CD4-positive, alpha-beta T cell (primary cell): ENCODE measurements around the gene PSG4. TPM values are rescaled to one million over a fixed set of nuclear protein-coding genes. Genes with fewer than 3 reads are reported as not detected.
"Not testable (repeated sequence)": the region's sequence is repeated elsewhere in the genome, so short reads cannot be mapped to it uniquely, and the experiment has no call there.

Source experiments
- ATAC-seq: fragments of 200-7000 bp; cut with Tn5 transposase; one replicate; pipeline ENCODE4 v1.10.0; 2022; ENCODE audit warnings: mild to moderate bottlenecking; ENCODE audit not compliant: poor library complexity
- CTCF ChIA-PET: fragments of 350-600 bp; sonication (Branson Sonifier 250); formaldehyde crosslinking; loops from one replicate; lab custom pipeline; 2021; ENCODE audit warnings: antibody characterized with exemption, inconsistent platforms; lab: Charles Lee
- POLR2A ChIA-PET: fragments of 350-600 bp; sonication (Branson Sonifier 250); formaldehyde crosslinking; loops from one replicate; lab custom pipeline; 2021; ENCODE audit warnings: antibody characterized with exemption, inconsistent platforms; lab: Charles Lee
- DNase-seq, 14 experiments: peaks; one replicate each; pipeline ENCODE4 v3.0.0-alpha.2; 2013 to 2020; ENCODE audit warnings: mixed read lengths in 2 of 14
- H3K27ac ChIP-seq, 2 donors: one replicate each; pipeline versions ENCODE4 v1.5.1 to v1.7.0; 2013; ENCODE audit warnings: low read length in 2 of 2, low read depth in 1 of 2, mild to moderate bottlenecking in 1 of 2
- H3K27me3 ChIP-seq, 2 experiments: 1 replicate in 1 of 2; 2 replicates in 1 of 2; pipeline versions ENCODE4 v1.6.1 to v1.7.0; 2013; ENCODE audit warnings: low read length in 2 of 2, control low read depth in 1 of 2, mild to moderate bottlenecking in 1 of 2, moderate library complexity in 1 of 2; ENCODE audit not compliant: insufficient read depth in 2 of 2, control insufficient read depth in 1 of 2
- H3K36me3 ChIP-seq: one replicate; pipeline ENCODE4 v1.6.1; 2013; ENCODE audit warnings: low read length, control low read depth; ENCODE audit not compliant: insufficient read depth
- H3K4me1 ChIP-seq: one replicate; pipeline ENCODE4 v1.6.1; 2013; ENCODE audit warnings: low read length, control low read depth; ENCODE audit not compliant: insufficient read depth
- H3K4me3 ChIP-seq: one replicate; pipeline ENCODE4 v1.5.1; 2013; ENCODE audit warnings: mild to moderate bottlenecking, low read length, moderate library complexity
- H3K9me3 ChIP-seq, 2 experiments: 1 replicate in 1 of 2; 2 replicates in 1 of 2; pipeline versions ENCODE4 v1.6.1 to v1.7.0; 2013; ENCODE audit warnings: low read length in 2 of 2, mild to moderate bottlenecking in 2 of 2, control low read depth in 1 of 2, moderate library complexity in 1 of 2; ENCODE audit not compliant: control insufficient read depth in 1 of 2, insufficient read depth in 1 of 2
- H3K27ac Mint-ChIP-seq: one replicate; pipeline ENCODE4 v1.8.0; 2020; ENCODE audit warnings: mixed read lengths
- H3K27me3 Mint-ChIP-seq: one replicate; pipeline ENCODE4 v1.8.0; 2021; ENCODE audit warnings: mixed read lengths
- H3K36me3 Mint-ChIP-seq: one replicate; pipeline ENCODE4 v1.8.0; 2021; ENCODE audit warnings: low read depth, mixed read lengths
- H3K4me1 Mint-ChIP-seq: one replicate; pipeline ENCODE4 v1.8.0; 2021; ENCODE audit warnings: low read depth, mixed read lengths
- H3K4me3 Mint-ChIP-seq: one replicate; pipeline ENCODE4 v1.8.0; 2020; ENCODE audit warnings: mild to moderate bottlenecking, mixed read lengths
- H3K9me3 Mint-ChIP-seq: one replicate; pipeline ENCODE4 v1.8.0; 2020; ENCODE audit warnings: mixed read lengths
- intact Hi-C, 2 experiments: fragments of 100-400 bp; cut with DNase I in 1 of 2; cut with micrococcal nuclease in 1 of 2; formaldehyde crosslinking; loops; one replicate each; pipeline versions ENCODE4 v1.15.1 to v1.9.0; 2023 to 2025; cut with DNase I, micrococcal nuclease
- total RNA-seq, 174 experiments: library from RNA in 2 of 174; stranded (reverse) in 2 of 174; gene quantifications; one replicate each; pipeline ENCODE4 v1.2.3 and lab custom pipeline; 2021 to 2026
- TF ChIP-seq, protein P1 (sequence below): fragments of 200-600 bp; IDR thresholded peaks from one replicate; pipeline ENCODE4 v1.8.0; 2022; ENCODE audit warnings: antibody characterized with exemption, mild to moderate bottlenecking

PSG4 gene
- total RNA-seq, 2 experiments from 2014 or later: not detected

DNA sequence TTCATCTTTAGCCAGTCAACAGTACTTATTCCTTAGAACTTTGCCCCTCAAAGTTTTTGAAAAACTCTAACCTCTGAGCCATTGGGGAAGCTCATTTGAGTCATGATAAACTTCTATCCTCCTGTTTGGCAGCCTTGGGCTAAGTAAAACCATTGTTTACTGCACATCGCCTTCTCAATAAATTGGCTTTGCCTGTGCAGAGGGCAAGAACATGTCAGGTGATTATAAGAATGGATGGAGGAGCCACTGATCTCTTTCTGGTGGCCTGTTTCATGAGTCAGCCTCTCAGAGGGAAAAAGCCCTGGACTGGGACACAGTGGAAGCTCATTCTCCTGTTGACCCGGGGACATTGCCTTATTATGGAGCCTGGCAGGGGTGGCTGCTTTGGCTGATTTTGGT, 19.4 kb upstream of the PSG4 start:
- no peak overlapping the region for H3K4me3 ChIP-seq
- H3K27me3 Mint-ChIP-seq: no peaks in the 10 kb centered on the region
- peaks cover 6% of the 10 kb centered on the region for H3K36me3 Mint-ChIP-seq
- no peaks in the 10 kb centered on the region for H3K36me3 ChIP-seq
- intact Hi-C loops: no loop called here
- H3K4me1 Mint-ChIP-seq: no peaks in the 10 kb centered on the region
- H3K27ac Mint-ChIP-seq: no peak overlapping the region
- no peak overlapping the region for H3K4me3 Mint-ChIP-seq
- ATAC-seq: no peak
- no peak overlapping the region for H3K27ac ChIP-seq
- TF ChIP-seq, protein P1, sequence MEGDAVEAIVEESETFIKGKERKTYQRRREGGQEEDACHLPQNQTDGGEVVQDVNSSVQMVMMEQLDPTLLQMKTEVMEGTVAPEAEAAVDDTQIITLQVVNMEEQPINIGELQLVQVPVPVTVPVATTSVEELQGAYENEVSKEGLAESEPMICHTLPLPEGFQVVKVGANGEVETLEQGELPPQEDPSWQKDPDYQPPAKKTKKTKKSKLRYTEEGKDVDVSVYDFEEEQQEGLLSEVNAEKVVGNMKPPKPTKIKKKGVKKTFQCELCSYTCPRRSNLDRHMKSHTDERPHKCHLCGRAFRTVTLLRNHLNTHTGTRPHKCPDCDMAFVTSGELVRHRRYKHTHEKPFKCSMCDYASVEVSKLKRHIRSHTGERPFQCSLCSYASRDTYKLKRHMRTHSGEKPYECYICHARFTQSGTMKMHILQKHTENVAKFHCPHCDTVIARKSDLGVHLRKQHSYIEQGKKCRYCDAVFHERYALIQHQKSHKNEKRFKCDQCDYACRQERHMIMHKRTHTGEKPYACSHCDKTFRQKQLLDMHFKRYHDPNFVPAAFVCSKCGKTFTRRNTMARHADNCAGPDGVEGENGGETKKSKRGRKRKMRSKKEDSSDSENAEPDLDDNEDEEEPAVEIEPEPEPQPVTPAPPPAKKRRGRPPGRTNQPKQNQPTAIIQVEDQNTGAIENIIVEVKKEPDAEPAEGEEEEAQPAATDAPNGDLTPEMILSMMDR: no peak
- H3K9me3 Mint-ChIP-seq: peaks cover 12% of the 10 kb centered on the region
- ChIA-PET CTCF (no interaction called here), POLR2A (no interaction called here)
- no peaks in the 10 kb centered on the region for H3K4me1 ChIP-seq
- peaks cover 21 to 26% of the 10 kb centered on the region in 2 experiments for H3K9me3 ChIP-seq
- no peak for DNase-seq
- no peaks in the 10 kb centered on the region for H3K27me3 ChIP-seq

DNA sequence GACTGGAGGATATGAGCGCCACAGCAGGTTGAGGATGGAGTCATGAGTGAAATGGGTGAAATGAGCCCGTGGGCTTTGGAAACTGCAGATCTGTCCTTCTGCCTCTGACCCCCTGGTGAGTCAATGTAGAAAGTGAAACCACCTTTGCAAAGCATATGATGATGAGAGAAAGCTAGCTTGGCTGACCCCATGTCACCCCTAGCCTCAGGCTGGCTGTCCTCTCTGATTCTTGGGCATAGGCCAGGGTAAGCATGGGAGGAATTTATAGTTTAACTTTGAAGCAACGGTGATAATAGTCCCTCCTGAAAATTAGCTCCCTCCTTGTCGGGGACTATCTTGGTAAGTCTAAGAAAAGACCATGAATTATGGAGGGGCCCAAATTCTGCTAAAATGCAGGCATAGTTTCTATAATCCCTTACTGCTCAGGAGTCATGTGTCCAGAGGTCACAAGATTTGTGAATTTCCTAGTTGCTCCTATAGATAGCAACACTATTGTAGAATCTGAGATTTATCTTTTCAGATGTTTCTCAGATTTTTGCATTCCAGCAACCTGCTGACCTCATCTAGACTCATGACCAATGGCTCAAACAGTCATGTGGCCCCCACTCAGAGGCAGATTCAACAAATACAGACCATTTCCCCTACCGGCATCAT, 18.9 kb upstream of the PSG4 start:
- peaks cover 12% of the 10 kb centered on the region for H3K9me3 Mint-ChIP-seq
- H3K27ac ChIP-seq, H3K36me3 Mint-ChIP-seq, H3K4me3 ChIP-seq, ATAC-seq, H3K4me1 ChIP-seq, H3K4me1 Mint-ChIP-seq, H3K27me3 Mint-ChIP-seq, intact Hi-C loops, H3K4me3 Mint-ChIP-seq, H3K27ac Mint-ChIP-seq, DNase-seq, H3K27me3 ChIP-seq, CTCF ChIA-PET, H3K36me3 ChIP-seq, POLR2A ChIA-PET: not testable (repeated sequence)
- H3K9me3 ChIP-seq: peaks cover 21% of the 10 kb centered on the region in 2 experiments

DNA sequence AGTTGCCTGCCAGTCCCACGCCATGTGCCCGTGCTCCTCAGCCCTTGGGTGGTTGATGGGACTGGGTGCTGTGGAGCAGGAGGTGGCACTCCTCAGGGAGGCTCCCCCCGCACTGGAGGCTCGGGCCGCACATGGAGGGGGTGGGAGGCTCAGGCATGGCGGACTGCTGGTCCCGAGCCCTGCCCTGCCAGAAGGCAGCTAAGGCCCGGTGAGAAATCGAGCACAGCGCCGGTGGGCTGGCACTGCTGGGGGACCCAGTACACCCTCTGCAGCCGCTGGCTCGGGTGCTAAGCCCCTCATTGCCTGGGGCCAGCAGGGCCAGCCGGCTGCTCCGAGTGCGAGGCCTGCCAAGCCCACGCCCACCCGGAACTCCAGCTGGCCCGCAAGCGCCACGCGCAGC, 16.5 kb upstream of the PSG4 start:
- H3K9me3 Mint-ChIP-seq, ATAC-seq, intact Hi-C loops: not testable (repeated sequence)

DNA sequence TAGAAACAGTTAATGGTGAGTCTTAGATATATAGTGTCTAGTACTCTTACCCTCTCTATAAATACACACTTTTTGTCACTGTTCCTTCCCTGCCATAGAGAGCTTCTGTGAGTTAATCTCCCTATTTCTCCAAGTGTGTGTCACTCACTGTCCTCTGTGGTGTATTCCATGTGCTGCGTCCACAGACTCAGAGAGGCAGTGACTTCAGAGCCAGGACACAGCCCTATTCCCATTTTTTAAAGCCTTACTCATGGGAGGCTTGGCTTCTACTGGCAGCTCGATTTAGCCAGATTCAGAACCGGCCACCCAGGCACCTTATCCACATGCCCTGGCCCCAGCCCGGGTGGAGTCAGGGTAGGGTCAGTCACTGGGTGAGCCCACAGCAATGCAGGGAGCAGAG, 13.7 kb upstream of the PSG4 start:
- H3K27me3 ChIP-seq, H3K4me1 ChIP-seq, H3K4me1 Mint-ChIP-seq, H3K27ac Mint-ChIP-seq, H3K9me3 Mint-ChIP-seq, intact Hi-C loops, POLR2A ChIA-PET, H3K4me3 ChIP-seq, CTCF ChIA-PET, DNase-seq, H3K36me3 Mint-ChIP-seq, H3K36me3 ChIP-seq, H3K4me3 Mint-ChIP-seq, ATAC-seq, H3K27ac ChIP-seq: not testable (repeated sequence)
- peaks cover 24% of the 10 kb centered on the region for H3K27me3 Mint-ChIP-seq
- peaks cover 0 to 15% of the 10 kb centered on the region in 2 experiments for H3K9me3 ChIP-seq

More for the DNA sequence above, 16.5 kb upstream of the PSG4 start:
- H3K27me3 Mint-ChIP-seq: peaks cover 14% of the 10 kb centered on the region
- POLR2A ChIA-PET, H3K4me3 Mint-ChIP-seq, H3K27ac ChIP-seq, CTCF ChIA-PET, H3K27ac Mint-ChIP-seq, H3K36me3 ChIP-seq, DNase-seq, H3K4me3 ChIP-seq, H3K4me1 ChIP-seq, H3K27me3 ChIP-seq, H3K4me1 Mint-ChIP-seq, H3K36me3 Mint-ChIP-seq: not testable (repeated sequence)
- H3K9me3 ChIP-seq: peaks cover 0 to 22% of the 10 kb centered on the region in 2 experiments

DNA sequence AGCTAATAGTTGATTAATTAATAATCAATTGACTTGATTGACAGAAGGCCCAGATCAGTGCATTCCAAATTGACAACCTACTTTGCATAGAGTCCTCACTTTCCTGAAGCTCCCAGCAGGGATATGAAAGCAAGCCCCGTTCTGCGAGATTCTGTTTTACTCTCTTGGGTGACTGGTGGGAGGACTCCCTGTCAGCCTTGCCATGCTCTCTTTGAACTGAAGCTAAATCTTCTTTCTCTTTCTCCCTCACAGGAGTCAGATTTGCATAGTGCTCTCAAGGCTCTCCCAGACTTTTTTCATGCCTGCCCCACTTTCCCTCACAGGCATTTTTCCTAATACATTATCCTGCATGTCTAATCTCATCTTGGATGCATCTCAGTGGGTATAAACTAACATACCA, 10.4 kb upstream of the PSG4 start:
- H3K9me3 Mint-ChIP-seq, H3K4me1 Mint-ChIP-seq, H3K4me3 ChIP-seq, H3K9me3 ChIP-seq, H3K36me3 Mint-ChIP-seq, DNase-seq, H3K27ac ChIP-seq, H3K27me3 ChIP-seq, CTCF ChIA-PET, ATAC-seq, H3K27ac Mint-ChIP-seq, H3K4me1 ChIP-seq, H3K36me3 ChIP-seq, POLR2A ChIA-PET, H3K4me3 Mint-ChIP-seq, intact Hi-C loops: not testable (repeated sequence)
- peaks cover 34% of the 10 kb centered on the region for H3K27me3 Mint-ChIP-seq
